HEK293T (cell line): Measurements from ENCODE around the gene ITM2B.

ENCODE experiments used
- CTCF ChIA-PET: fragments of 350-600 bp; formaldehyde crosslinking; extraction: SDS; loops from one replicate; lab custom pipeline; 2021; ENCODE audit warnings: antibody characterized with exemption, inconsistent platforms; lab: Yijun Ruan, JAX
- POLR2A ChIA-PET: fragments of 350-600 bp; formaldehyde crosslinking; extraction: SDS; loops from one replicate; lab custom pipeline; 2020; ENCODE audit warnings: antibody characterized with exemption, inconsistent platforms; lab: Yijun Ruan, JAX
- DNase-seq: peaks from one replicate; pipeline ENCODE4 v3.0.0; 2012; ENCODE audit warnings: mixed read lengths; ENCODE audit errors: extremely low spot score
- ARNT ChIP-seq: fragments of 450-650 bp; IDR thresholded peaks from 2 replicates; pipeline ENCODE4 v1.6.1; 2017; ENCODE audit warnings: mild to moderate bottlenecking
- BHLHE40 ChIP-seq: fragments of 450-650 bp; IDR thresholded peaks from 2 replicates; pipeline ENCODE4 v1.6.1; 2016; ENCODE audit warnings: mild to moderate bottlenecking, moderate library complexity, borderline replicate concordance
- CTBP1 ChIP-seq: fragments of 450-650 bp; IDR thresholded peaks from 2 replicates; pipeline ENCODE4 v1.6.1; 2016; ENCODE audit warnings: borderline replicate concordance
- ELF4 ChIP-seq: fragments of 450-650 bp; IDR thresholded peaks from 2 replicates; pipeline ENCODE4 v1.6.1; 2017; ENCODE audit warnings: antibody characterized with exemption
- FOXA1 ChIP-seq: fragments of 450-650 bp; IDR thresholded peaks from 2 replicates; pipeline ENCODE4 v1.6.1; 2016; ENCODE audit warnings: mild to moderate bottlenecking
- FOXK2 ChIP-seq: fragments of 450-650 bp; IDR thresholded peaks from 2 replicates; pipeline ENCODE4 v1.6.1; 2016; ENCODE audit warnings: mild to moderate bottlenecking
- FOXM1 ChIP-seq: fragments of 450-650 bp; IDR thresholded peaks from 2 replicates; pipeline ENCODE4 v1.6.1; 2017; ENCODE audit warnings: mild to moderate bottlenecking, borderline replicate concordance
- HDGF ChIP-seq: fragments of 450-650 bp; IDR thresholded peaks from 2 replicates; pipeline ENCODE4 v1.6.1; 2017; ENCODE audit warnings: antibody characterized with exemption, borderline replicate concordance
- L3MBTL2 ChIP-seq: fragments of 450-650 bp; conservative IDR thresholded peaks from 2 replicates; pipeline ENCODE4 v1.6.1; 2016; ENCODE audit warnings: mild to moderate bottlenecking
- LEF1 ChIP-seq: fragments of 450-650 bp; IDR thresholded peaks from 2 replicates; pipeline ENCODE4 v1.6.1; 2017; ENCODE audit warnings: mild to moderate bottlenecking, borderline replicate concordance
- NFRKB ChIP-seq: fragments of 450-650 bp; IDR thresholded peaks from 2 replicates; pipeline ENCODE4 v1.6.1; 2016; ENCODE audit warnings: mild to moderate bottlenecking, moderate library complexity
- SP1 ChIP-seq: fragments of 450-650 bp; IDR thresholded peaks from 2 replicates; pipeline ENCODE4 v1.6.1; 2017
- SUZ12 ChIP-seq: fragments of 450-650 bp; IDR thresholded peaks from 2 replicates; pipeline ENCODE4 v1.6.1; 2016; ENCODE audit warnings: mild to moderate bottlenecking
- TARDBP ChIP-seq: fragments of 450-650 bp; IDR thresholded peaks from 2 replicates; pipeline ENCODE4 v1.6.1; 2016
- ZNF384 ChIP-seq: fragments of 450-650 bp; IDR thresholded peaks from 2 replicates; pipeline ENCODE4 v1.6.1; 2016
- TF ChIP-seq, protein P1 (sequence below): fragments of 450-650 bp; IDR thresholded peaks from 2 replicates; pipeline ENCODE4 v1.6.1; 2016

ITM2B gene

GRCh38 chr13:48216204-48216711 lies 16.7 kb upstream of the ITM2B start:
- POLR2A ChIA-PET, result no interaction called here
- no peak for TF ChIP-seq ZNF384
- no peak for TF ChIP-seq FOXM1
- TF ChIP-seq SP1, result no peak
- no peak for TF ChIP-seq NFRKB
- TF ChIP-seq BHLHE40, result no peak
- TF ChIP-seq HDGF, result no peak
- no peak for DNase-seq
- CTCF ChIA-PET, result no interaction called here

DNA sequence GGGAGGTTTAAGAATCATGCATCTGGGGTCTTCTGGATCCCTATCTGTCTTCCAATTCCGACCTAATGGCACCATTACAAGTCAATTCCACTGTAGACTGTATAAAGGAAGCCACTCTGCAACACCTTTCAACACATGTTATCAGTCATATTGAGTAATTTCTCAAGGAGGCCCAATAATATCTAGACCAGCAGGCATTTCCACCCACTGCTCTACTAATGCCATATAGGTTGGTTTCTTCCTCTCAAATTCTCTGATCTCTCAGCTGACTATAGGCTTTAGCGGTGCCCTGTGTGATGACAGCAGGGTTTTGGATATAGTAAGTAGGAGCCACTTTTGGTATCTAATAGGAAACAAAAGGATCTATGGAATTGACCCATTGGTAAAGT lies 12.4 kb upstream of the ITM2B start:
- TF ChIP-seq BHLHE40, result no peak
- TF ChIP-seq SP1, result no peak
- no peak for TF ChIP-seq FOXK2
- TF ChIP-seq, protein P1, sequence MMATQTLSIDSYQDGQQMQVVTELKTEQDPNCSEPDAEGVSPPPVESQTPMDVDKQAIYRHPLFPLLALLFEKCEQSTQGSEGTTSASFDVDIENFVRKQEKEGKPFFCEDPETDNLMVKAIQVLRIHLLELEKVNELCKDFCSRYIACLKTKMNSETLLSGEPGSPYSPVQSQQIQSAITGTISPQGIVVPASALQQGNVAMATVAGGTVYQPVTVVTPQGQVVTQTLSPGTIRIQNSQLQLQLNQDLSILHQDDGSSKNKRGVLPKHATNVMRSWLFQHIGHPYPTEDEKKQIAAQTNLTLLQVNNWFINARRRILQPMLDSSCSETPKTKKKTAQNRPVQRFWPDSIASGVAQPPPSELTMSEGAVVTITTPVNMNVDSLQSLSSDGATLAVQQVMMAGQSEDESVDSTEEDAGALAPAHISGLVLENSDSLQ, result no peak
- TF ChIP-seq TARDBP, result no peak
- TF ChIP-seq ELF4, result no peak
- TF ChIP-seq SUZ12, result no peak
- TF ChIP-seq FOXM1, result no peak
- no peak for TF ChIP-seq L3MBTL2
- TF ChIP-seq ZNF384, result no peak
- TF ChIP-seq NFRKB, result no peak
- TF ChIP-seq LEF1, result no peak
- no peak for TF ChIP-seq HDGF
- no peak for TF ChIP-seq FOXA1
- no peak for TF ChIP-seq ARNT
- no peak for TF ChIP-seq CTBP1
- ChIA-PET CTCF (interaction anchor here (0.6 kb wide), 1 partner anchor 113 kb away, joined by 5 read pairs; no protein-coding TSS in a partner anchor), POLR2A (interaction anchor here (1.4 kb wide), 1 partner anchor 12 kb away, joined by 7 read pairs; the partner anchor contains the start of gene ITM2B)
- no peak for DNase-seq

DNA sequence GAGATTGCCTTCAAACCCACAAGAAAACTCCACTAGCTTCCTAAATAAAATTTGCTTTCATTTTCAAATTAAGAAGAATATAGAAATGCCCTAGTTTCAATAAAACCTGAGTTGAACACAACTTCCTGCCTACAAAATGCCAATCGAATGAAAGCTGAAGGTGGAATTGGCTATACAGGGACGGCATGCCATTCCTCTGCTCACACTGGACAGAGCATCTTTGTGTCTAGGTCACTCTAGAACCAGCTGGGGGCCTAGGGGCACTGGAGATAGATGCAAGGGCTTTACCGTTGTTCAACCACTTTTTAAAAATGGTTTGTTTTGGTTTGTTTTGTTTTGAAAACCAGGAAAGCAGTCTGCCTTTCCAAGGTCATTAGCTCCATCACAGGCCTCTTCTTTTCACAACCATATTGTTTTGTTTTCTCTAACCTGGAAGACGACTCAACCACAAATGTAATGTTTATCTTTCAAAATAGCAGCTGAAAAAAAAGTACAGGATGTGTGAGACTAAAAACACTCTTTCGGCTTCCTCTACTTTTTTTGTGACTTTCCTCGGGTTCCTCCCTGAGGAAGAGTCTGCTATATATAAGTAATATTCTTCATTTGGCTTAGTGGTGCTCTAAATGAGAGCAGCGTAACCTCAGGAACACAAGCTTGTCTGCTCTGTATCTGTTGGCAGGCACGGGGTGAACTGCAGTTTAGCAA lies 11.9 kb upstream of the ITM2B start:
- POLR2A ChIA-PET, result interaction anchor here (1.4 kb wide), 1 partner anchor 11 kb away, joined by 7 read pairs; the partner anchor contains the start of gene ITM2B

GRCh38 chr13:48221686-48222187 lies 11.3 kb upstream of the ITM2B start:
- no peak for DNase-seq
- TF ChIP-seq L3MBTL2 (no peak), BHLHE40 (no peak), NFRKB (no peak), FOXM1 (no peak), HDGF (no peak), TARDBP (no peak), LEF1 (no peak), ZNF384 (no peak), ELF4 (no peak), SP1 (no peak)
- ChIA-PET POLR2A (interaction anchor here (1.4 kb wide), 1 partner anchor 11 kb away, joined by 7 read pairs; the partner anchor contains the start of gene ITM2B), CTCF (no interaction called here)

More for the DNA sequence above, 11.9 kb upstream of the ITM2B start:
- TF ChIP-seq ZNF384 (no peak), TARDBP (no peak), SP1 (no peak), NFRKB (no peak), ARNT (no peak), LEF1 (no peak)
- TF ChIP-seq, protein P1, result no peak
- no peak for DNase-seq
- CTCF ChIA-PET, result interaction anchor here (0.6 kb wide), 1 partner anchor 112 kb away, joined by 5 read pairs; no protein-coding TSS in a partner anchor

GRCh38 chr13:48222358-48223301 lies 10.4 kb upstream of the ITM2B start:
- DNase-seq, result no peak
- ChIA-PET POLR2A (no interaction called here), CTCF (no interaction called here)
- TF ChIP-seq NFRKB (no peak), ELF4 (no peak), CTBP1 (no peak), ARNT (no peak), SUZ12 (no peak), TARDBP (no peak), L3MBTL2 (no peak), HDGF (no peak), FOXA1 (no peak), BHLHE40 (no peak), FOXM1 (no peak), ZNF384 (no peak), SP1 (no peak), LEF1 (no peak)
- TF ChIP-seq, protein P1, result no peak

- ChIA-PET CTCF (no interaction called here), POLR2A (interaction anchor here (0.7 kb wide), 1 partner anchor 93 kb away, joined by 3 read pairs; no protein-coding TSS in a partner anchor)
- no peak for DNase-seq
- TF ChIP-seq SUZ12 (no peak), ARNT (no peak)
Measured at GRCh38 chr13:48224701-48225100, 8.3 kb upstream of the ITM2B start.
